GM23338 (cell line): Measurements from ENCODE around the gene AFAP1. TPM values are rescaled to one million over a fixed set of nuclear protein-coding genes. Genes with fewer than 3 reads are reported as not detected.

Experiments used
- ATAC-seq: fragments of 200-7000 bp; cut with Tn5 transposase; 3 replicates; pipeline ENCODE4 v1.9.1; 2020
- DNase-seq: peaks from one replicate; pipeline ENCODE4 v3.0.0-alpha.2; 2015; ENCODE audit warnings: low spot score
- H2AFZ ChIP-seq: fragments of 200-600 bp; sonication (generic); 2 replicates; pipeline ENCODE4 v1.8.0; 2016; ENCODE audit warnings: antibody characterized with exemption, mild to moderate bottlenecking, moderate library complexity
- H3F3A ChIP-seq: fragments of 200-600 bp; sonication (generic); replicated peaks from 2 replicates; pipeline ENCODE4 v1.8.0; 2017; ENCODE audit warnings: antibody characterized with exemption, mixed run types, low read depth
- H3K27ac ChIP-seq: fragments of 200-600 bp; sonication (generic); 2 replicates; pipeline ENCODE4 v1.6.1; 2016; ENCODE audit warnings: low read depth
- H3K27me3 ChIP-seq: fragments of 200-600 bp; sonication (generic); 2 replicates; pipeline ENCODE4 v1.8.0; 2016; ENCODE audit warnings: mild to moderate bottlenecking, mixed run types, moderate library complexity; ENCODE audit not compliant: insufficient read depth
- H3K36me3 ChIP-seq: fragments of 200-600 bp; sonication (generic); 2 replicates; pipeline ENCODE4 v1.8.0; 2016; ENCODE audit warnings: mild to moderate bottlenecking; ENCODE audit not compliant: insufficient read depth
- H3K4me1 ChIP-seq: fragments of 200-600 bp; sonication (generic); 2 replicates; pipeline ENCODE4 v1.8.0; 2016; ENCODE audit warnings: mild to moderate bottlenecking, moderate library complexity; ENCODE audit not compliant: insufficient read depth
- H3K4me2 ChIP-seq: fragments of 200-600 bp; sonication (generic); 2 replicates; pipeline ENCODE4 v1.7.1; 2017; ENCODE audit warnings: mixed run types
- H3K4me3 ChIP-seq: fragments of 200-600 bp; sonication (generic); 2 replicates; pipeline ENCODE4 v1.6.1; 2016; ENCODE audit warnings: mixed run types
- H3K79me2 ChIP-seq: fragments of 200-600 bp; sonication (generic); replicated peaks from 2 replicates; pipeline ENCODE4 v1.8.0; 2017; ENCODE audit warnings: mild to moderate bottlenecking; ENCODE audit not compliant: insufficient read depth
- H3K9me2 ChIP-seq: fragments of 200-600 bp; sonication (generic); 2 replicates; pipeline ENCODE4 v1.8.0; 2017; ENCODE audit not compliant: insufficient read depth
- H4K20me1 ChIP-seq: fragments of 200-600 bp; sonication (generic); replicated peaks from 2 replicates; pipeline ENCODE4 v1.8.0; 2017; ENCODE audit warnings: mild to moderate bottlenecking; ENCODE audit not compliant: insufficient read depth
- H3K27ac Mint-ChIP-seq: 2 replicates; pipeline ENCODE4 v1.8.0; 2020; ENCODE audit warnings: inconsistent platforms, mild to moderate bottlenecking, moderate library complexity, mixed read lengths
- H3K27me3 Mint-ChIP-seq: 3 replicates; pipeline ENCODE4 v1.8.0; 2022; ENCODE audit warnings: low read depth, mild to moderate bottlenecking, moderate library complexity, mixed read lengths, inconsistent platforms; ENCODE audit not compliant: insufficient read depth, poor library complexity
- H3K36me3 Mint-ChIP-seq: 3 replicates; pipeline ENCODE4 v1.8.0; 2021; ENCODE audit warnings: low read depth, mild to moderate bottlenecking, inconsistent platforms, moderate library complexity, mixed read lengths
- H3K4me1 Mint-ChIP-seq: 3 replicates; pipeline ENCODE4 v1.8.0; 2020; ENCODE audit warnings: mild to moderate bottlenecking, inconsistent platforms, mixed read lengths
- H3K4me3 Mint-ChIP-seq: 3 replicates; pipeline ENCODE4 v1.8.0; 2021; ENCODE audit warnings: moderate library complexity, mild to moderate bottlenecking, inconsistent platforms, mixed read lengths
- H3K9me3 Mint-ChIP-seq: 3 replicates; pipeline ENCODE4 v1.8.0; 2020; ENCODE audit warnings: moderate library complexity, mild to moderate bottlenecking, inconsistent platforms, mixed read lengths
- CREB1 ChIP-seq: fragments of 250-450 bp; sonication (Bioruptor Pico); IDR thresholded peaks from 2 replicates; pipeline ENCODE4 v1.5.0; 2020; ENCODE audit warnings: low read depth, mild to moderate bottlenecking, moderate library complexity
- CTCF ChIP-seq, 2 experiments: fragments of 200-600 bp in 1 of 2; sonication (generic) in 1 of 2; conservative IDR thresholded peaks; 2 replicates each; pipeline versions ENCODE4 v1.5.1 to v1.6.1; 2016 to 2017; ENCODE audit warnings: antibody characterized with exemption in 2 of 2, low read depth in 2 of 2, mild to moderate bottlenecking in 2 of 2, moderate library complexity in 1 of 2
- EZH2 ChIP-seq: fragments of 200-600 bp; sonication (generic); IDR thresholded peaks from one replicate; pipeline ENCODE4 v1.8.0; 2017; ENCODE audit warnings: antibody characterized with exemption, mild to moderate bottlenecking, low read depth; ENCODE audit not compliant: unreplicated experiment
- EZH2phosphoT487 ChIP-seq: fragments of 200-600 bp; sonication (generic); IDR thresholded peaks from one replicate; pipeline ENCODE4 v1.8.1; 2018; ENCODE audit warnings: antibody characterized with exemption; ENCODE audit not compliant: unreplicated experiment
- JUNB ChIP-seq: IDR thresholded peaks from one replicate; pipeline ENCODE4 v1.6.1; 2016; ENCODE audit warnings: antibody characterized with exemption; ENCODE audit not compliant: unreplicated experiment
- NANOG ChIP-seq: IDR thresholded peaks from 2 replicates; pipeline ENCODE4 v1.6.1; 2016; ENCODE audit warnings: antibody characterized with exemption, borderline replicate concordance
- POLR2AphosphoS5 ChIP-seq: IDR thresholded peaks from 2 replicates; pipeline ENCODE4 v1.6.1; 2016; ENCODE audit warnings: antibody characterized with exemption, low read depth
- STAT1 ChIP-seq: IDR thresholded peaks from one replicate; pipeline ENCODE4 v1.6.1; 2016; ENCODE audit warnings: antibody characterized with exemption; ENCODE audit not compliant: unreplicated experiment
- ZNF114 ChIP-seq: fragments of 250-450 bp; sonication (Bioruptor Pico); IDR thresholded peaks from 2 replicates; pipeline ENCODE4 v1.5.0; 2020; ENCODE audit warnings: mild to moderate bottlenecking, moderate library complexity
- ZNF331 ChIP-seq: fragments of 250-450 bp; sonication (Bioruptor Pico); IDR thresholded peaks from 2 replicates; pipeline ENCODE4 v1.5.0; 2020; ENCODE audit warnings: low read depth, mild to moderate bottlenecking, moderate library complexity
- ZNF462 ChIP-seq: fragments of 250-450 bp; sonication (Bioruptor Pico); IDR thresholded peaks from 2 replicates; pipeline ENCODE4 v1.5.0; 2020; ENCODE audit warnings: mild to moderate bottlenecking, moderate library complexity
- polyA plus RNA-seq: library from polyadenylated mRNA; unstranded; fragments of >200 nt; fragmentation: Nextera tagmentation; extraction: Ambion mirVana; gene quantifications from 2 replicates; pipeline ENCODE4 v1.2.1, GENCODE V29; 2016
- total RNA-seq: library from RNA; depleted of rRNA; stranded (reverse); fragments of >200 nt; shearing (Covaris generic); gene quantifications from 2 replicates; pipeline ENCODE4 v1.2.3, GENCODE V29; 2014
- TF ChIP-seq, protein P1 (sequence below): IDR thresholded peaks from 2 replicates; pipeline ENCODE4 v1.6.1; 2016; ENCODE audit warnings: antibody characterized with exemption
- TF ChIP-seq, protein P2 (sequence below): IDR thresholded peaks from one replicate; pipeline ENCODE4 v1.6.1; 2018; ENCODE audit warnings: antibody characterized with exemption; ENCODE audit not compliant: unreplicated experiment

Gene AFAP1
- total and polyA plus RNA-seq, 2 experiments from 2014 or later, result 6.5 to 21.5 TPM

- H3F3A ChIP-seq, result no peaks in the 10 kb centered on the region
- Mint-ChIP-seq H3K4me1 (peaks cover 39% of the 10 kb centered on the region), H3K9me3 (peaks cover 11% of the 10 kb centered on the region), H3K36me3 (peaks cover 8% of the 10 kb centered on the region; the same call in 2 of the 3 replicates), H3K4me3 (no peak overlapping the region), H3K27ac (no peak overlapping the region), H3K27me3 (peaks cover 2% of the 10 kb centered on the region)
- no peak overlapping the region for H3K4me2 ChIP-seq
- no peaks in the 10 kb centered on the region; the same call in 1 of the 2 replicates for H3K36me3 ChIP-seq
- H4K20me1 ChIP-seq, result no peaks in the 10 kb centered on the region
- no peak overlapping the region for H2AFZ ChIP-seq
- H3K79me2 ChIP-seq, result peaks cover 95% of the 10 kb centered on the region
- H3K27ac ChIP-seq, result no peak overlapping the region
- ATAC-seq, result no peak
- H3K9me2 ChIP-seq, result no peaks in the 10 kb centered on the region
- H3K4me1 ChIP-seq, result peaks cover 44% of the 10 kb centered on the region
- no peak overlapping the region for H3K4me3 ChIP-seq
- DNase-seq, result no peak
- no peaks in the 10 kb centered on the region for H3K27me3 ChIP-seq
- TF ChIP-seq ZNF462 (CRISPR knock-in tag) (no peak), STAT1 (no peak), CREB1 (no peak), EZH2phosphoT487 (no peak), ZNF114 (CRISPR knock-in tag) (no peak), JUNB (no peak), EZH2 (no peak), POLR2AphosphoS5 (no peak), CTCF (conservative IDR thresholded peaks at IDR 0.05; ENCODE audit: low read depth in 2 of 2) (no peak), NANOG (no peak), ZNF331 (CRISPR knock-in tag) (no peak)
- TF ChIP-seq, protein P1, sequence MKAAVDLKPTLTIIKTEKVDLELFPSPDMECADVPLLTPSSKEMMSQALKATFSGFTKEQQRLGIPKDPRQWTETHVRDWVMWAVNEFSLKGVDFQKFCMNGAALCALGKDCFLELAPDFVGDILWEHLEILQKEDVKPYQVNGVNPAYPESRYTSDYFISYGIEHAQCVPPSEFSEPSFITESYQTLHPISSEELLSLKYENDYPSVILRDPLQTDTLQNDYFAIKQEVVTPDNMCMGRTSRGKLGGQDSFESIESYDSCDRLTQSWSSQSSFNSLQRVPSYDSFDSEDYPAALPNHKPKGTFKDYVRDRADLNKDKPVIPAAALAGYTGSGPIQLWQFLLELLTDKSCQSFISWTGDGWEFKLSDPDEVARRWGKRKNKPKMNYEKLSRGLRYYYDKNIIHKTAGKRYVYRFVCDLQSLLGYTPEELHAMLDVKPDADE, result no peak
- TF ChIP-seq, protein P2, sequence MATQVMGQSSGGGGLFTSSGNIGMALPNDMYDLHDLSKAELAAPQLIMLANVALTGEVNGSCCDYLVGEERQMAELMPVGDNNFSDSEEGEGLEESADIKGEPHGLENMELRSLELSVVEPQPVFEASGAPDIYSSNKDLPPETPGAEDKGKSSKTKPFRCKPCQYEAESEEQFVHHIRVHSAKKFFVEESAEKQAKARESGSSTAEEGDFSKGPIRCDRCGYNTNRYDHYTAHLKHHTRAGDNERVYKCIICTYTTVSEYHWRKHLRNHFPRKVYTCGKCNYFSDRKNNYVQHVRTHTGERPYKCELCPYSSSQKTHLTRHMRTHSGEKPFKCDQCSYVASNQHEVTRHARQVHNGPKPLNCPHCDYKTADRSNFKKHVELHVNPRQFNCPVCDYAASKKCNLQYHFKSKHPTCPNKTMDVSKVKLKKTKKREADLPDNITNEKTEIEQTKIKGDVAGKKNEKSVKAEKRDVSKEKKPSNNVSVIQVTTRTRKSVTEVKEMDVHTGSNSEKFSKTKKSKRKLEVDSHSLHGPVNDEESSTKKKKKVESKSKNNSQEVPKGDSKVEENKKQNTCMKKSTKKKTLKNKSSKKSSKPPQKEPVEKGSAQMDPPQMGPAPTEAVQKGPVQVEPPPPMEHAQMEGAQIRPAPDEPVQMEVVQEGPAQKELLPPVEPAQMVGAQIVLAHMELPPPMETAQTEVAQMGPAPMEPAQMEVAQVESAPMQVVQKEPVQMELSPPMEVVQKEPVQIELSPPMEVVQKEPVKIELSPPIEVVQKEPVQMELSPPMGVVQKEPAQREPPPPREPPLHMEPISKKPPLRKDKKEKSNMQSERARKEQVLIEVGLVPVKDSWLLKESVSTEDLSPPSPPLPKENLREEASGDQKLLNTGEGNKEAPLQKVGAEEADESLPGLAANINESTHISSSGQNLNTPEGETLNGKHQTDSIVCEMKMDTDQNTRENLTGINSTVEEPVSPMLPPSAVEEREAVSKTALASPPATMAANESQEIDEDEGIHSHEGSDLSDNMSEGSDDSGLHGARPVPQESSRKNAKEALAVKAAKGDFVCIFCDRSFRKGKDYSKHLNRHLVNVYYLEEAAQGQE, result no peak
These were observed 52.2 kb downstream of the AFAP1 start for GRCh38 chr4:7887436-7887835.
